WTC11 (cell line): ENCODE measurements around the gene C2CD5. TPM values are rescaled to one million over a fixed set of nuclear protein-coding genes. Genes with fewer than 3 reads are reported as not detected.

Source experiments
- ATAC-seq: fragments of 200-7000 bp; cut with Tn5 transposase; 2 replicates; pipeline ENCODE4 v1.10.0; 2021; ENCODE audit warnings: mild to moderate bottlenecking, moderate library complexity
- CTCF ChIA-PET: fragments of 300-600 bp; sonication (Branson Sonifier 250); formaldehyde crosslinking; loops from one replicate; lab custom pipeline; 2021; ENCODE audit warnings: antibody characterized with exemption; lab: Charles Lee
- POLR2A ChIA-PET: fragments of 350-600 bp; sonication (Branson Sonifier 250); formaldehyde crosslinking; loops from one replicate; lab custom pipeline; 2021; ENCODE audit warnings: antibody characterized with exemption; lab: Charles Lee
- DNase-seq: peaks from one replicate; pipeline ENCODE4 v3.0.0; 2021; ENCODE audit warnings: low spot score
- H3K27ac Mint-ChIP-seq: 2 replicates; pipeline ENCODE4 v1.8.0; 2021; ENCODE audit warnings: mixed read lengths
- H3K27me3 Mint-ChIP-seq: 2 replicates; pipeline ENCODE4 v1.8.0; 2021; ENCODE audit warnings: low read depth, mild to moderate bottlenecking, moderate library complexity, mixed read lengths
- H3K36me3 Mint-ChIP-seq: 2 replicates; pipeline ENCODE4 v1.8.0; 2021; ENCODE audit warnings: mixed read lengths
- H3K4me1 Mint-ChIP-seq: 2 replicates; pipeline ENCODE4 v1.8.0; 2022; ENCODE audit warnings: mixed read lengths
- H3K4me3 Mint-ChIP-seq: 2 replicates; pipeline ENCODE4 v1.8.0; 2021; ENCODE audit warnings: mild to moderate bottlenecking, moderate library complexity, mixed read lengths
- H3K9me3 Mint-ChIP-seq: 2 replicates; pipeline ENCODE4 v1.8.0; 2021; ENCODE audit warnings: mixed read lengths
- CREM ChIP-seq: sonication (generic); formaldehyde crosslinking; IDR thresholded peaks from 2 replicates; pipeline ENCODE4 v1.8.1; 2022; ENCODE audit warnings: mild to moderate bottlenecking, missing genetic modification reagents, moderate library complexity
- ELF4 ChIP-seq: sonication (generic); formaldehyde crosslinking; IDR thresholded peaks from 2 replicates; pipeline ENCODE4 v1.8.1; 2022; ENCODE audit warnings: low read depth, mild to moderate bottlenecking, moderate library complexity, missing genetic modification reagents
- ESRRA ChIP-seq: sonication (generic); formaldehyde crosslinking; IDR thresholded peaks from 2 replicates; pipeline ENCODE4 v1.8.1; 2022; ENCODE audit warnings: mild to moderate bottlenecking, missing genetic modification reagents, borderline replicate concordance
- GRHL2 ChIP-seq: fragments of 250-450 bp; sonication (Bioruptor Pico); IDR thresholded peaks from 2 replicates; pipeline ENCODE4 v1.8.0; 2022; ENCODE audit warnings: mild to moderate bottlenecking, moderate library complexity; ENCODE audit not compliant: insufficient replicate concordance, severe bottlenecking
- HMGA2 ChIP-seq: fragments of 250-450 bp; sonication (Bioruptor Pico); IDR thresholded peaks from 2 replicates; pipeline ENCODE4 v1.4.0; 2021; ENCODE audit warnings: mild to moderate bottlenecking, moderate library complexity
- IRF2 ChIP-seq: sonication (generic); formaldehyde crosslinking; IDR thresholded peaks from 2 replicates; pipeline ENCODE4 v1.8.0; 2022; ENCODE audit warnings: low read depth, missing genetic modification reagents, borderline replicate concordance
- MXD4 ChIP-seq: fragments of 250-450 bp; sonication (Bioruptor Pico); IDR thresholded peaks from 2 replicates; pipeline ENCODE4 v1.8.0; 2021; ENCODE audit warnings: mild to moderate bottlenecking, moderate library complexity, borderline replicate concordance
- NR1H2 ChIP-seq: sonication (generic); formaldehyde crosslinking; IDR thresholded peaks from 2 replicates; pipeline ENCODE4 v1.9.0; 2021; ENCODE audit warnings: mild to moderate bottlenecking, moderate library complexity, missing genetic modification reagents
- SP1 ChIP-seq: sonication (generic); formaldehyde crosslinking; conservative IDR thresholded peaks from 2 replicates; pipeline ENCODE4 v1.8.1; 2022; ENCODE audit warnings: missing genetic modification reagents
- ZNF423 ChIP-seq: fragments of 250-450 bp; sonication (Bioruptor Pico); IDR thresholded peaks from 2 replicates; pipeline ENCODE4 v2.1.2; 2022; ENCODE audit warnings: mild to moderate bottlenecking, moderate library complexity
- total RNA-seq: library from RNA; stranded (reverse); gene quantifications from 3 replicates; pipeline ENCODE4 v1.2.3, GENCODE V29; 2021
- TF ChIP-seq, protein P1 (sequence below): fragments of 250-450 bp; sonication (Bioruptor Pico); IDR thresholded peaks from 2 replicates; pipeline ENCODE4 v2.1.2; 2022; ENCODE audit warnings: mild to moderate bottlenecking, moderate library complexity
- TF ChIP-seq, protein P2 (sequence below): sonication (generic); formaldehyde crosslinking; IDR thresholded peaks from 2 replicates; pipeline ENCODE4 v1.8.1; 2022; ENCODE audit warnings: low read depth, mild to moderate bottlenecking, moderate library complexity, missing genetic modification reagents, borderline replicate concordance
- TF ChIP-seq, protein P3 (sequence below): sonication (generic); formaldehyde crosslinking; IDR thresholded peaks from 2 replicates; pipeline ENCODE4 v1.8.0; 2023; ENCODE audit warnings: missing genetic modification reagents
- TF ChIP-seq, protein P4 (sequence below): sonication (generic); formaldehyde crosslinking; IDR thresholded peaks from 2 replicates; pipeline ENCODE4 v1.8.0; 2023; ENCODE audit warnings: missing genetic modification reagents, mild to moderate bottlenecking, borderline replicate concordance
- TF ChIP-seq, protein P5 (sequence below): sonication (generic); formaldehyde crosslinking; IDR thresholded peaks from 2 replicates; pipeline ENCODE4 v1.8.0; 2022; ENCODE audit warnings: mild to moderate bottlenecking, missing genetic modification reagents
- TF ChIP-seq, protein P6 (sequence below): fragments of 250-450 bp; sonication (Bioruptor Pico); IDR thresholded peaks from 2 replicates; pipeline ENCODE4 v1.9.0; 2021; ENCODE audit warnings: moderate library complexity, mild to moderate bottlenecking, inconsistent platforms, borderline replicate concordance
- TF ChIP-seq, protein P7 (sequence below): sonication (generic); formaldehyde crosslinking; IDR thresholded peaks from 2 replicates; pipeline ENCODE4 v1.8.0; 2022; ENCODE audit warnings: mild to moderate bottlenecking, missing genetic modification reagents
- TF ChIP-seq, protein P8 (sequence below): sonication (generic); formaldehyde crosslinking; IDR thresholded peaks from 2 replicates; pipeline ENCODE4 v1.8.0; 2023; ENCODE audit warnings: mild to moderate bottlenecking, missing genetic modification reagents
- TF ChIP-seq, protein P9 (sequence below): sonication (generic); formaldehyde crosslinking; IDR thresholded peaks from 2 replicates; pipeline ENCODE4 v1.8.1; 2022; ENCODE audit warnings: mild to moderate bottlenecking, moderate library complexity, missing genetic modification reagents

C2CD5 gene
- total RNA-seq, 1 experiment from 2014 or later = 48.1 TPM

DNA sequence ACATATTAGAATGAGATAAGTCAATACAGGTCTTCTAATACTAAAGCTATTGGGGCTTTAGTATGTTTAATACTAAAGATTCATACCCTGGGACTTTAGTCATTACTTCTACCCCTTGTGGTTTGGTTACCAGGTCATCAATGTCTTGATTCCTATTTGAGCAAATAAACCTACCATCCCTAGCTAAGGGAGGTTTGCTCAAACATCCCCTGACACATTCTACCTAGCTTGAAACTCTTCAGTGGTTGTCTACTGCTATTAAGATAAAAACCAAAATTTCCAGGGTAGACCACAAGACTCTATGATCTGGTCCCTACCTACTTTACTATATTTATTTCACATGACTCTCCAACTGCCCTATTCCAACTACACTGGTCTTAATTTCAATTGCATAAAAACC lies 7.3 kb upstream of the C2CD5 start:
- ChIA-PET CTCF (interaction anchor here (1.8 kb wide), 1 partner anchor 22 kb away, joined by 6 read pairs; no protein-coding TSS in a partner anchor), POLR2A (no interaction called here)
- peaks cover 5% of the 10 kb centered on the region; the same call in 1 of the 2 replicates for H3K27me3 Mint-ChIP-seq
- peaks cover 27% of the 10 kb centered on the region for H3K9me3 Mint-ChIP-seq
- ATAC-seq (no peak), DNase-seq (no peak)
- TF ChIP-seq SP1 (CRISPR knock-in tag) (no peak), HMGA2 (CRISPR knock-in tag) (no peak), ELF4 (CRISPR knock-in tag) (no peak), ZNF423 (no peak), ESRRA (CRISPR knock-in tag) (no peak), GRHL2 (CRISPR knock-in tag) (no peak)
- TF ChIP-seq, protein P1, sequence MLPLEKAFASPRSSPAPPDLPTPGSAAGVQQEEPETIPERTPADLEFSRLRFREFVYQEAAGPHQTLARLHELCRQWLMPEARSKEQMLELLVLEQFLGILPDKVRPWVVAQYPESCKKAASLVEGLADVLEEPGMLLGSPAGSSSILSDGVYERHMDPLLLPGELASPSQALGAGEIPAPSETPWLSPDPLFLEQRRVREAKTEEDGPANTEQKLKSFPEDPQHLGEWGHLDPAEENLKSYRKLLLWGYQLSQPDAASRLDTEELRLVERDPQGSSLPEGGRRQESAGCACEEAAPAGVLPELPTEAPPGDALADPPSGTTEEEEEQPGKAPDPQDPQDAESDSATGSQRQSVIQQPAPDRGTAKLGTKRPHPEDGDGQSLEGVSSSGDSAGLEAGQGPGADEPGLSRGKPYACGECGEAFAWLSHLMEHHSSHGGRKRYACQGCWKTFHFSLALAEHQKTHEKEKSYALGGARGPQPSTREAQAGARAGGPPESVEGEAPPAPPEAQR = no peak
- TF ChIP-seq, protein P2, sequence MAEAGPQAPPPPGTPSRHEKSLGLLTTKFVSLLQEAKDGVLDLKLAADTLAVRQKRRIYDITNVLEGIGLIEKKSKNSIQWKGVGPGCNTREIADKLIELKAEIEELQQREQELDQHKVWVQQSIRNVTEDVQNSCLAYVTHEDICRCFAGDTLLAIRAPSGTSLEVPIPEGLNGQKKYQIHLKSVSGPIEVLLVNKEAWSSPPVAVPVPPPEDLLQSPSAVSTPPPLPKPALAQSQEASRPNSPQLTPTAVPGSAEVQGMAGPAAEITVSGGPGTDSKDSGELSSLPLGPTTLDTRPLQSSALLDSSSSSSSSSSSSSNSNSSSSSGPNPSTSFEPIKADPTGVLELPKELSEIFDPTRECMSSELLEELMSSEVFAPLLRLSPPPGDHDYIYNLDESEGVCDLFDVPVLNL (CRISPR knock-in tag) = no peak
- TF ChIP-seq, protein P3, sequence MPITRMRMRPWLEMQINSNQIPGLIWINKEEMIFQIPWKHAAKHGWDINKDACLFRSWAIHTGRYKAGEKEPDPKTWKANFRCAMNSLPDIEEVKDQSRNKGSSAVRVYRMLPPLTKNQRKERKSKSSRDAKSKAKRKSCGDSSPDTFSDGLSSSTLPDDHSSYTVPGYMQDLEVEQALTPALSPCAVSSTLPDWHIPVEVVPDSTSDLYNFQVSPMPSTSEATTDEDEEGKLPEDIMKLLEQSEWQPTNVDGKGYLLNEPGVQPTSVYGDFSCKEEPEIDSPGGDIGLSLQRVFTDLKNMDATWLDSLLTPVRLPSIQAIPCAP = no peak
- TF ChIP-seq, protein P4, sequence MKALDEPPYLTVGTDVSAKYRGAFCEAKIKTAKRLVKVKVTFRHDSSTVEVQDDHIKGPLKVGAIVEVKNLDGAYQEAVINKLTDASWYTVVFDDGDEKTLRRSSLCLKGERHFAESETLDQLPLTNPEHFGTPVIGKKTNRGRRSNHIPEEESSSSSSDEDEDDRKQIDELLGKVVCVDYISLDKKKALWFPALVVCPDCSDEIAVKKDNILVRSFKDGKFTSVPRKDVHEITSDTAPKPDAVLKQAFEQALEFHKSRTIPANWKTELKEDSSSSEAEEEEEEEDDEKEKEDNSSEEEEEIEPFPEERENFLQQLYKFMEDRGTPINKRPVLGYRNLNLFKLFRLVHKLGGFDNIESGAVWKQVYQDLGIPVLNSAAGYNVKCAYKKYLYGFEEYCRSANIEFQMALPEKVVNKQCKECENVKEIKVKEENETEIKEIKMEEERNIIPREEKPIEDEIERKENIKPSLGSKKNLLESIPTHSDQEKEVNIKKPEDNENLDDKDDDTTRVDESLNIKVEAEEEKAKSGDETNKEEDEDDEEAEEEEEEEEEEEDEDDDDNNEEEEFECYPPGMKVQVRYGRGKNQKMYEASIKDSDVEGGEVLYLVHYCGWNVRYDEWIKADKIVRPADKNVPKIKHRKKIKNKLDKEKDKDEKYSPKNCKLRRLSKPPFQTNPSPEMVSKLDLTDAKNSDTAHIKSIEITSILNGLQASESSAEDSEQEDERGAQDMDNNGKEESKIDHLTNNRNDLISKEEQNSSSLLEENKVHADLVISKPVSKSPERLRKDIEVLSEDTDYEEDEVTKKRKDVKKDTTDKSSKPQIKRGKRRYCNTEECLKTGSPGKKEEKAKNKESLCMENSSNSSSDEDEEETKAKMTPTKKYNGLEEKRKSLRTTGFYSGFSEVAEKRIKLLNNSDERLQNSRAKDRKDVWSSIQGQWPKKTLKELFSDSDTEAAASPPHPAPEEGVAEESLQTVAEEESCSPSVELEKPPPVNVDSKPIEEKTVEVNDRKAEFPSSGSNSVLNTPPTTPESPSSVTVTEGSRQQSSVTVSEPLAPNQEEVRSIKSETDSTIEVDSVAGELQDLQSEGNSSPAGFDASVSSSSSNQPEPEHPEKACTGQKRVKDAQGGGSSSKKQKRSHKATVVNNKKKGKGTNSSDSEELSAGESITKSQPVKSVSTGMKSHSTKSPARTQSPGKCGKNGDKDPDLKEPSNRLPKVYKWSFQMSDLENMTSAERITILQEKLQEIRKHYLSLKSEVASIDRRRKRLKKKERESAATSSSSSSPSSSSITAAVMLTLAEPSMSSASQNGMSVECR (CRISPR knock-in tag) = no peak
- TF ChIP-seq, protein P5, sequence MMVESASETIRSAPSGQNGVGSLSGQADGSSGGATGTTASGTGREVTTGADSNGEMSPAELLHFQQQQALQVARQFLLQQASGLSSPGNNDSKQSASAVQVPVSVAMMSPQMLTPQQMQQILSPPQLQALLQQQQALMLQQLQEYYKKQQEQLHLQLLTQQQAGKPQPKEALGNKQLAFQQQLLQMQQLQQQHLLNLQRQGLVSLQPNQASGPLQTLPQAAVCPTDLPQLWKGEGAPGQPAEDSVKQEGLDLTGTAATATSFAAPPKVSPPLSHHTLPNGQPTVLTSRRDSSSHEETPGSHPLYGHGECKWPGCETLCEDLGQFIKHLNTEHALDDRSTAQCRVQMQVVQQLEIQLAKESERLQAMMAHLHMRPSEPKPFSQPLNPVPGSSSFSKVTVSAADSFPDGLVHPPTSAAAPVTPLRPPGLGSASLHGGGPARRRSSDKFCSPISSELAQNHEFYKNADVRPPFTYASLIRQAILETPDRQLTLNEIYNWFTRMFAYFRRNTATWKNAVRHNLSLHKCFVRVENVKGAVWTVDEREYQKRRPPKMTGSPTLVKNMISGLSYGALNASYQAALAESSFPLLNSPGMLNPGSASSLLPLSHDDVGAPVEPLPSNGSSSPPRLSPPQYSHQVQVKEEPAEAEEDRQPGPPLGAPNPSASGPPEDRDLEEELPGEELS (CRISPR knock-in tag) = no peak
- peaks cover 24% of the 10 kb centered on the region for H3K36me3 Mint-ChIP-seq
- H3K27ac Mint-ChIP-seq = no peak overlapping the region
- peaks cover 22% of the 10 kb centered on the region for H3K4me1 Mint-ChIP-seq
- H3K4me3 Mint-ChIP-seq = no peak overlapping the region

DNA sequence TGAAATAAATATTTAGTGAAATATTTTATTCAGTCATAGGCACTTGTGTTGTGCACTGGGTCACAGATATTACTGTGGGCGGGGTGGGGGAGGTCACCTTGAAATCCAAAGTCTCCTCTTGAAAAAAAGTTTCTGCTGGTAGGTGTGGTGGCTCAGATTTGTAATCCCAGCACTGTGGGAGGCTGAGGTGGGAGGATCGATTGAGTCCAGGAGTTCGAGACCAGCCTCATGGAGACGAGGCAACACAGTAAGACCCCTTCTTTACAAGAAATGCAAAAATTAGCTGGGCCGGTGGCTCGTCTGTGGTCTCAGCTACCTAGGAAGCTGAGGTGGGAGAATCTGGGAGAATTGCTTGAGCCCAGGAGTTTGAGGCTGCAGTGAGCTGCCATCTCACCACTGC lies 913 bp upstream of the C2CD5 start:
- H3K4me3 Mint-ChIP-seq = peak overlapping the region; percentile 86
- ChIA-PET CTCF (interaction anchor here (1.2 kb wide), 2 partner anchors 16 to 85 kb away, joined by 3 to 7 read pairs; no protein-coding TSS in a partner anchor), POLR2A (no interaction called here)
- TF ChIP-seq ELF4 (CRISPR knock-in tag) = no peak
- TF ChIP-seq NR1H2 (CRISPR knock-in tag) = no peak
- TF ChIP-seq MXD4 (CRISPR knock-in tag) = no peak
- TF ChIP-seq, protein P6, sequence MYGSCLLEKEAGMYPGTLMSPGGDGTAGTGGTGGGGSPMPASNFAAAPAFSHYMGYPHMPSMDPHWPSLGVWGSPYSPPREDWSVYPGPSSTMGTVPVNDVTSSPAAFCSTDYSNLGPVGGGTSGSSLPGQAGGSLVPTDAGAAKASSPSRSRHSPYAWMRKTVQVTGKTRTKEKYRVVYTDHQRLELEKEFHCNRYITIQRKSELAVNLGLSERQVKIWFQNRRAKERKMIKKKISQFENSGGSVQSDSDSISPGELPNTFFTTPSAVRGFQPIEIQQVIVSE (CRISPR knock-in tag) = no peak
- no peak for TF ChIP-seq CREM
- TF ChIP-seq, protein P7, sequence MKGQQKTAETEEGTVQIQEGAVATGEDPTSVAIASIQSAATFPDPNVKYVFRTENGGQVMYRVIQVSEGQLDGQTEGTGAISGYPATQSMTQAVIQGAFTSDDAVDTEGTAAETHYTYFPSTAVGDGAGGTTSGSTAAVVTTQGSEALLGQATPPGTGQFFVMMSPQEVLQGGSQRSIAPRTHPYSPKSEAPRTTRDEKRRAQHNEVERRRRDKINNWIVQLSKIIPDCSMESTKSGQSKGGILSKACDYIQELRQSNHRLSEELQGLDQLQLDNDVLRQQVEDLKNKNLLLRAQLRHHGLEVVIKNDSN (CRISPR knock-in tag) = no peak
- TF ChIP-seq, protein P8, sequence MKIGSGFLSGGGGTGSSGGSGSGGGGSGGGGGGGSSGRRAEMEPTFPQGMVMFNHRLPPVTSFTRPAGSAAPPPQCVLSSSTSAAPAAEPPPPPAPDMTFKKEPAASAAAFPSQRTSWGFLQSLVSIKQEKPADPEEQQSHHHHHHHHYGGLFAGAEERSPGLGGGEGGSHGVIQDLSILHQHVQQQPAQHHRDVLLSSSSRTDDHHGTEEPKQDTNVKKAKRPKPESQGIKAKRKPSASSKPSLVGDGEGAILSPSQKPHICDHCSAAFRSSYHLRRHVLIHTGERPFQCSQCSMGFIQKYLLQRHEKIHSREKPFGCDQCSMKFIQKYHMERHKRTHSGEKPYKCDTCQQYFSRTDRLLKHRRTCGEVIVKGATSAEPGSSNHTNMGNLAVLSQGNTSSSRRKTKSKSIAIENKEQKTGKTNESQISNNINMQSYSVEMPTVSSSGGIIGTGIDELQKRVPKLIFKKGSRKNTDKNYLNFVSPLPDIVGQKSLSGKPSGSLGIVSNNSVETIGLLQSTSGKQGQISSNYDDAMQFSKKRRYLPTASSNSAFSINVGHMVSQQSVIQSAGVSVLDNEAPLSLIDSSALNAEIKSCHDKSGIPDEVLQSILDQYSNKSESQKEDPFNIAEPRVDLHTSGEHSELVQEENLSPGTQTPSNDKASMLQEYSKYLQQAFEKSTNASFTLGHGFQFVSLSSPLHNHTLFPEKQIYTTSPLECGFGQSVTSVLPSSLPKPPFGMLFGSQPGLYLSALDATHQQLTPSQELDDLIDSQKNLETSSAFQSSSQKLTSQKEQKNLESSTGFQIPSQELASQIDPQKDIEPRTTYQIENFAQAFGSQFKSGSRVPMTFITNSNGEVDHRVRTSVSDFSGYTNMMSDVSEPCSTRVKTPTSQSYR = no peak
- no peak for TF ChIP-seq IRF2 (CRISPR knock-in tag)
- TF ChIP-seq, protein P9, sequence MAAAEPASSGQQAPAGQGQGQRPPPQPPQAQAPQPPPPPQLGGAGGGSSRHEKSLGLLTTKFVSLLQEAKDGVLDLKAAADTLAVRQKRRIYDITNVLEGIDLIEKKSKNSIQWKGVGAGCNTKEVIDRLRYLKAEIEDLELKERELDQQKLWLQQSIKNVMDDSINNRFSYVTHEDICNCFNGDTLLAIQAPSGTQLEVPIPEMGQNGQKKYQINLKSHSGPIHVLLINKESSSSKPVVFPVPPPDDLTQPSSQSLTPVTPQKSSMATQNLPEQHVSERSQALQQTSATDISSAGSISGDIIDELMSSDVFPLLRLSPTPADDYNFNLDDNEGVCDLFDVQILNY = no peak

More for the DNA sequence above, 913 bp upstream of the C2CD5 start:
- peaks cover 2% of the 10 kb centered on the region; the same call in 1 of the 2 replicates for H3K36me3 Mint-ChIP-seq
- DNase-seq (no peak), ATAC-seq (no peak)
- H3K4me1 Mint-ChIP-seq = peaks cover 35% of the 10 kb centered on the region
- no peaks in the 10 kb centered on the region for H3K9me3 Mint-ChIP-seq
- H3K27me3 Mint-ChIP-seq = no peaks in the 10 kb centered on the region
- 0 out of 2 replicates have a peak overlapping the region, but pooled peaks have one; percentile 35 for H3K27ac Mint-ChIP-seq
